ENCODE results near the gene HS3ST5.
"Not testable (repeated sequence)": the region's sequence is repeated elsewhere in the genome, so short reads cannot be mapped to it uniquely, and the experiment has no call there.

HS3ST5 gene

DNA sequence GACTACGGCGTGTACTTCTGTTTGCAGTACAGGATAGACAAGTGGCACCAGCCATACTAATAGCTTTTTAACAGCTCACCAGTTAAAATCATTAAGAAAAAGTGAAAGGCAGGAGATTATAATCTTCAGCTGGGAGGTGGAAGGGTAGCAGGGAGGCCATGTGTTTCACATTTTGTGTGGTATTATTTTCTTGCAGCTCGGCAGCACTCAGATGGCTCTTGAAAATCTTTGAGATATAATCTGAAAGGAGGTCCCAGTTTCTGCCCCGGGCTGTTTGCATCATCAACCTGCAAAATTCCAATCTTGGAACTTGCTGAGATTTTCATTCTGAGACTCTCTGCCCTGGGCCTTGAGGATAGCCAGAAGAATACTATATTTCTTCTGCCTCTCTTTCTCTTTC, 284.4 kb downstream of the HS3ST5 start:
- TF ChIP-seq, protein P1, sequence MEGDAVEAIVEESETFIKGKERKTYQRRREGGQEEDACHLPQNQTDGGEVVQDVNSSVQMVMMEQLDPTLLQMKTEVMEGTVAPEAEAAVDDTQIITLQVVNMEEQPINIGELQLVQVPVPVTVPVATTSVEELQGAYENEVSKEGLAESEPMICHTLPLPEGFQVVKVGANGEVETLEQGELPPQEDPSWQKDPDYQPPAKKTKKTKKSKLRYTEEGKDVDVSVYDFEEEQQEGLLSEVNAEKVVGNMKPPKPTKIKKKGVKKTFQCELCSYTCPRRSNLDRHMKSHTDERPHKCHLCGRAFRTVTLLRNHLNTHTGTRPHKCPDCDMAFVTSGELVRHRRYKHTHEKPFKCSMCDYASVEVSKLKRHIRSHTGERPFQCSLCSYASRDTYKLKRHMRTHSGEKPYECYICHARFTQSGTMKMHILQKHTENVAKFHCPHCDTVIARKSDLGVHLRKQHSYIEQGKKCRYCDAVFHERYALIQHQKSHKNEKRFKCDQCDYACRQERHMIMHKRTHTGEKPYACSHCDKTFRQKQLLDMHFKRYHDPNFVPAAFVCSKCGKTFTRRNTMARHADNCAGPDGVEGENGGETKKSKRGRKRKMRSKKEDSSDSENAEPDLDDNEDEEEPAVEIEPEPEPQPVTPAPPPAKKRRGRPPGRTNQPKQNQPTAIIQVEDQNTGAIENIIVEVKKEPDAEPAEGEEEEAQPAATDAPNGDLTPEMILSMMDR (IDR thresholded peaks at IDR 0.05; ENCODE audit: insufficient read depth, low read depth, low read length, missing control alignments) = no peak
- H3K4me3 ChIP-seq (ENCODE audit: low read length) = no peak overlapping the region
- DNase-seq (ENCODE audit: low read depth) = no peak

DNA sequence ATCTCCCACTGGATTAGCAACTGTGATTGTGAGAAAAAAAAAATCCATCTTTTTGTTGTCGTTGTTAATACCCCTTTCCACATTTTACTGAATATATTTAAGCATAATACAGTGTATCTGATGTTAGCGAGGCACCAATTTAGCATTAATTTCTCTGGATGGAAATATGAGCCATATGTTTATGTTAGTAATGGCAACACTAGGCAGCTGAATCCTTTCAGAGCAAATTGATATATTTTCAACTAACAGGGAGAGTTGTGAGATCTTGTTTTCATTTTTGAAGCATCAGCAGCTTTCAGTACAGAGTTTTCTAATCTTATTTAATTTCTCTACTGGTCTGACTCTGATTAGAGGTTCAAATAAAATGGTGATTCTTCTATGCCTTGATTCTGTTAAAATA, 287.1 kb downstream of the HS3ST5 start:
- no peak for DNase-seq (ENCODE audit: low read depth)
- TF ChIP-seq, protein P1 (IDR thresholded peaks at IDR 0.05; ENCODE audit: insufficient read depth, low read depth, low read length, missing control alignments) = no peak
- H3K4me3 ChIP-seq (ENCODE audit: low read length) = no peak overlapping the region

DNA sequence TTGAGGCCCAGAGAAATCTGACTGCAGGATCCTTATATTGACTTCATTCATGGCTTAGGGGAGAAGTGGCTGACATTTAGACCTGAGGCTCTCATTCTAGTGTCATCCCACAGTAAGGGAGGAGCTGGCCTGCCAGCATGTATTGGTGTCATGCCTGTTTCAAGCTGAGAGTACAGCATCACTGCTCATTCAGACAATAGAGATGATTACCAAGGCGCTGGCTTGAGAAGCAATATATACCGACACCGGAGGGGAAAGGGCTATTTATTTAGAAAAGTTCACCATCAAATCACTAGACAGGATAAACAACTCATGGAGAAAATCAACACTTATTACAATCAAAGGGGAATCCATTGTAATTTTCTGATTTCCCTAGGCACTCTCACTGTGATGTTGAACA, 287.5 kb downstream of the HS3ST5 start:
- no peak for DNase-seq (ENCODE audit: low read depth)
- no peak overlapping the region for H3K4me3 ChIP-seq (ENCODE audit: low read length)
- TF ChIP-seq, protein P1 (IDR thresholded peaks at IDR 0.05; ENCODE audit: insufficient read depth, low read depth, low read length, missing control alignments) = no peak

DNA sequence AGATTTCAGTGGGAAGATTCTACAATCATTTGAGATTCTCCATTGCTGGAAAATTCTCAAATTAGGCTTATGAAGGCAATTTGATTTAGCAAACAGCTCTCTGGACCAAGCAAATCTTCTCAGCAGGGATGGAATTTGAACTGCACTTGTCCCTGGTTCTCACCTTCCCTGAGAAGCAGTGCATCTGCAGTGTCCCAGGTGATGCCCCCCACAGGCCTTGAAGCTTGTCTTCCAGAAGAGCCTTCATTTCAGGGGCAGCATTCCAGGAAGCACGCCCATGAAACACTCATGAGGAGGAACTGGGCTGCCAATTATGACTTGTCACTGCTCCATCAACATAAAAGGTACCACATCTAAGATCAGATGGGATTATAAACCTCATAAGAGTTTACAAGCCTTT, 289.0 kb downstream of the HS3ST5 start:
- no peak overlapping the region for H3K4me3 ChIP-seq (ENCODE audit: low read length)
- no peak for DNase-seq (ENCODE audit: low read depth)
- TF ChIP-seq, protein P1 (IDR thresholded peaks at IDR 0.05; ENCODE audit: insufficient read depth, low read depth, low read length, missing control alignments) = no peak

DNA sequence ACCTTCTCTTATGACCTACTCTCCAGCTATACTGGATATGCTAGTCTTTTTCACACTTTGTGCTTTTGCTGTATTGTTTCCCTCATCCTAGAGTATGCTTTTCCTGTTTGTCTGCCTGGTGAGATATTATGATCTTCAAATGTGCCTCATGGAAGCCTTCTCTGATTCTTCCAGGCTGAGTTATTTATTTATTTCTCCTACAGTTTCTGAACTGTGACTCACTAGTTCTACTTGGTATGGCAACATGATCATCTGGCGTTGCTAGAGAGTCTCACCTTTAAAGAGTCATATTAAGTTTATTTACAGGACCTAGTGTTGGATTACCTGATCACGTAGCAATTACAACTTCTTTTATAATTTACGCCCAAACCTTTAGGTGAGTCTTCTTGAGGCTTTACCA, 290.7 kb downstream of the HS3ST5 start:
- no peak overlapping the region for H3K4me3 ChIP-seq (ENCODE audit: low read length)
- TF ChIP-seq, protein P1 (IDR thresholded peaks at IDR 0.05; ENCODE audit: insufficient read depth, low read depth, low read length, missing control alignments) = no peak
- DNase-seq (ENCODE audit: low read depth) = peak; percentile 53

DNA sequence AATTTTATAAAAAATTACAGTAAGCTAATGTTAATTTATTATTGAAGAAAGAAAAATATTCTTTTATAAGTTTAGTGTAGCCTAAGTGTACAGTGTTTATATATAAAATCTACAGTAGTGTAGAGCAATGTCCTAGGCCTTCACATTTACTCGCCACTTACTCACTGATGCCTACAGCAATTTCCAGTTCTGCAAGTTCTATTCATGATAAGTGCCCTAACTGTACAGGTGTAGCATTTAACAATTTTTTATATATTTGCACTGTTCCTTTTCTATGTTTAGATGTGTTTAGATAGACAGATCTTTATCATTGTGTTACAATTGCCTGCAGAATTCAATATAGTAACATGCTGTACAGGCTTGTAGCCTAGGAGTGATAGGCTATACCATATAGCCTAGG, 291.8 kb downstream of the HS3ST5 start:
- DNase-seq (ENCODE audit: low read depth) = peak; percentile 71
- TF ChIP-seq, protein P1 (IDR thresholded peaks at IDR 0.05; ENCODE audit: insufficient read depth, low read depth, low read length, missing control alignments) = no peak
- no peak overlapping the region for H3K4me3 ChIP-seq (ENCODE audit: low read length)

DNA sequence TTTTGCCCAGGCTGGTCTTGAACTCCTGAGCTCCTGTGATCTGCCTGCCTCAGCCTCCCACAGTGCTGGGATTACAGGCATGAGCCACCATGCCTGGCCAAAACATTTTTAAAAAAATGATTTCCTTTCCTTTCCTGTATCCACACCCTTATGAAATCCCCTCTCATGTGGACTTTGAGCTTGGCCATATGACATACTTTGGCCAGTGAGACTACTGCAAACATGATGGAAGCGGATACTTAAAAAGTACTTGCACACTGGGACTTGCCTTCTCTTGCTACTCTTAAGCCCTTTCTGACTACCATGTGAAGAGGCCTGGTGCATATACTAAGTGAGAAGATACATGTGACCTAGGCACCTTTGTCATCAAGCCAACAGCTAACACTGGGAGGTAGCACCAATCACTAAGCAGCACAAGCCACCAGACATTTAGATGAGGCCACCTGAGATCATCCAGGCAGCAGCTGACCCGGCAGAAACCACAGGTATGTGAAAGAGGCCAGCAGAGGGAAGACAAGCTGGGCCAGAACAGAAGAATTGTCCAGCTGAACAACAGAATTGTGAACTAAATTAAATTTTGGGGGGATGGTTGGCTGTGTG, 293.4 kb downstream of the HS3ST5 start:
- TF ChIP-seq, protein P1 (IDR thresholded peaks at IDR 0.05; ENCODE audit: insufficient read depth, low read depth, low read length, missing control alignments) = no peak
- H3K4me3 ChIP-seq (ENCODE audit: low read length) = no peak overlapping the region
- DNase-seq (ENCODE audit: low read depth) = peak; percentile 14

DNA sequence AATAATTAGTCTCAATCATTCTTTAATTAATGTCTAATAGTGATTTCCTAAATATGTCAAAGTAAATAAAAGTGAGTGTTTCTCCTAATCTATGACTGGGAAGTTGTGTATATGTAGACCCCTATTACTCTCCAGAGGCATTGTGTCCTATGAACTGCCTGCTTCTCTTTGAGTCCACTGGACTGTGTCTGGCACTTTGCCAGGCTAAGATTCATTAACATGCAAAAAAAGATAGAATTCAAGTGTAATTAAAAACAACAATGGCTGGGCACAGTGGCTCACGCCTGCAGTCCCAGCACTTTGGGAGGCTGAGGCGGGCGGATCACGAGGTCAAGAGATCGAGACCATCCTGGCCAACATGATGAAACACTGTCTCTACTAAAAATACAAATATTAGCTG, 298.3 kb downstream of the HS3ST5 start:
- DNase-seq (ENCODE audit: low read depth) = not testable (repeated sequence)

More for the DNA sequence above, 298.3 kb downstream of the HS3ST5 start:
- H3K4me3 ChIP-seq (ENCODE audit: low read length) = not testable (repeated sequence)

All from epithelial cell of esophagus (primary cell).